Activated T-helper 1 cell treated with anti-CD3 and anti-CD28 coated beads, Interleukin-12 subunit alpha, Interleukin-12 subunit beta, Interleukin-2, Interleukin-4 antibody, amounts not matched to agents 30 ng/mL and 10 ng/mL and 1 ng/mL, durations not matched to agents 14 hours and 24 hours and 36 hours (primary cell): ENCODE measurements around the gene PFDN1. TPM values are rescaled to one million over a fixed set of nuclear protein-coding genes. Genes with fewer than 3 reads are reported as not detected.
A peak's percentile ranks its signal among the peaks of the same experiment; 100 is the strongest.

ENCODE experiments used
- DNase-seq: peaks from one replicate; pipeline ENCODE4 v3.0.0; 2021; ENCODE audit warnings: low spot score
- H3K27ac Mint-ChIP-seq: one replicate; pipeline ENCODE4 v1.8.0; 2021; ENCODE audit warnings: mild to moderate bottlenecking, mixed read lengths
- H3K27me3 Mint-ChIP-seq: one replicate; pipeline ENCODE4 v1.8.0; 2022; ENCODE audit warnings: mild to moderate bottlenecking, moderate library complexity, mixed read lengths; ENCODE audit not compliant: insufficient read depth
- H3K36me3 Mint-ChIP-seq: one replicate; pipeline ENCODE4 v1.8.0; 2021; ENCODE audit warnings: low read depth, mixed read lengths
- H3K4me1 Mint-ChIP-seq: one replicate; pipeline ENCODE4 v1.8.0; 2021; ENCODE audit warnings: low read depth, mixed read lengths
- H3K4me3 Mint-ChIP-seq: one replicate; pipeline ENCODE4 v1.8.0; 2021; ENCODE audit warnings: mild to moderate bottlenecking, moderate library complexity, mixed read lengths
- H3K9me3 Mint-ChIP-seq: one replicate; pipeline ENCODE4 v1.8.0; 2021; ENCODE audit warnings: mixed read lengths
- intact Hi-C: fragments of 100-400 bp; cut with micrococcal nuclease; formaldehyde crosslinking; loops from one replicate; pipeline ENCODE4 v1.15.1; 2024
- total RNA-seq: library from RNA; stranded (reverse); gene quantifications from 2 replicates; pipeline ENCODE4 v1.2.3, GENCODE V29; 2022

Gene PFDN1
- total RNA-seq, 1 donor from 2014 or later = 60.6 TPM

- H3K36me3 Mint-ChIP-seq = no peaks in the 10 kb centered on the region
- DNase-seq = no peak
- H3K4me1 Mint-ChIP-seq = peaks cover 19% of the 10 kb centered on the region
- no peak overlapping the region for H3K27ac Mint-ChIP-seq
- H3K4me3 Mint-ChIP-seq = no peak overlapping the region
- H3K27me3 Mint-ChIP-seq = peaks cover 5% of the 10 kb centered on the region
- intact Hi-C loops = no loop called here
- H3K9me3 Mint-ChIP-seq = no peaks in the 10 kb centered on the region
Observed at GRCh38 chr5:140324041-140324600, 21.2 kb upstream of the PFDN1 start.

DNA sequence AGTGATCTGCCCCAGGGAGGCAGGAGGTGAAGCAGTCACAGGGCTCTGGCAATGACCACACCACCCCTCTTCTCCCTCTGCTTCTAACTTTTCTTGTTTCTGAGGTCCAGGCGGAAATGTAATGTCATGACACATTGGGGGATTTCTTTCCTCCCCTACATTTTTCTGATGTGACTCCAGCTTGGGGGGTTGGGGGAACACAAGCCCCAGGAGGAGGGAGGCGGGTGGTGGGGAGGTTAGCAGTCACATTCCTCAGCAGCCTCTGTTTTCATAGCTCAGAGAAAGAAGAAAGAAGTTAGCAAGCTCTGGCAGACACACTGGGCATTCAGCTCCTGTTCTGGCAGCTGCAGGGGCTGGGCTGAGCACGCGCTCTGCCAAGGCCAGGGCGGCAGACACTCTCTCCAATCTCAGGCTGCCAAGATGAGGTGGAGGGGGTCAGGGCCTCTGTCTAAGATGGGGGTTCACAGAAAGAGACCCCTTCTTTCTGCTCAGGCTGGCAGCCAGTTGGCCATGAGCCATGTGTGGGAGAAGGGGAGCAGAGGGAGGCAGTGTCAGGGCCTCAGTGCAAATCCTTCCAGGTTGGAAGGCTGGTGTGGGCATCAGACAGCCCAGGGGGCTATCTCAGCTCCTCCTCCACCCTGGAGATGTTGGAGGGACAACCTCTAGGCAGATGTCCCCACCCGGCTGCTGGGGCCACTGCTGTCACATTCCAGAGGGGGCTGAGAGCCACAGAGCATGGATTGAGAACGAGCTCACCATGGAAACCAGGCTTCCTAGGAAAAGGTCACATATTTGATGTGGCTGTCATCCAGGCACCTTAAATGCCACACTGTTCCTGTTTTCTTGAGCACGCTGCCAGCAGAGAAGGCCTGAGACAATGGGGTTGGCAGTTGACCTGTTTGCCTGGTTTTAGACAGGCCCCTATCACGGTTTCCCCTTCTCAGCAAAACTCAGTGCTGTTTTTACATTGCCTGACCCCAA is 20.1 kb upstream of the PFDN1 start:
- no peak overlapping the region for H3K4me3 Mint-ChIP-seq
- no peak for DNase-seq
- no peak overlapping the region for H3K27ac Mint-ChIP-seq
- no peaks in the 10 kb centered on the region for H3K9me3 Mint-ChIP-seq
- peaks cover 19% of the 10 kb centered on the region for H3K4me1 Mint-ChIP-seq
- H3K36me3 Mint-ChIP-seq = no peaks in the 10 kb centered on the region
- intact Hi-C loops = no loop called here
- H3K27me3 Mint-ChIP-seq = peaks cover 5% of the 10 kb centered on the region

DNA sequence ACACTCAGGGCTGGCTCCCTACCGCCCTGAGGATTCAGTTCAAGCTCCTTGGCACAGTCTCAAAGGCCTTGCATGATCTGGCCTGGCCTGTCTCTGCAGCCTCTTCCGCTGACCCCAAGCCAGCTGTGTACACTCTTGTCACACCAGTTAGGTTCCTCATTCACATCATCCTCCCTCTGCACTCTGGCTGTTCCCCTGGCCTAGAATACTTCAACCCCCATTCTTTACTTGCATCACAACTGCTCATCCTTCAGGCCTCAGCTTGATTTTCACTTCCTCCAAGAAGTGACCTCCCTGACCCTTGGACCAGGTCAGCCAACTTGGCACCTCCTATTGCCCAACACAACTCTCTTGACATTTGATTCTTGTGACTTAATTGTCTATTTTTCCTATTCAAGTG is 18.9 kb upstream of the PFDN1 start:
- H3K36me3 Mint-ChIP-seq = no peaks in the 10 kb centered on the region
- peaks cover 19% of the 10 kb centered on the region for H3K4me1 Mint-ChIP-seq
- intact Hi-C loops = no loop called here
- peaks cover 2% of the 10 kb centered on the region for H3K27me3 Mint-ChIP-seq
- no peak for DNase-seq
- no peaks in the 10 kb centered on the region for H3K9me3 Mint-ChIP-seq
- no peak overlapping the region for H3K4me3 Mint-ChIP-seq
- no peak overlapping the region for H3K27ac Mint-ChIP-seq

- intact Hi-C loops = no loop called here
- Mint-ChIP-seq H3K4me3 (no peak overlapping the region), H3K27ac (peak overlapping the region; percentile 12), H3K9me3 (no peaks in the 10 kb centered on the region), H3K4me1 (peaks cover 9% of the 10 kb centered on the region), H3K36me3 (no peaks in the 10 kb centered on the region), H3K27me3 (peaks cover 1% of the 10 kb centered on the region)
- no peak for DNase-seq
Observed at GRCh38 chr5:140319833-140320232, 16.9 kb upstream of the PFDN1 start.

DNA sequence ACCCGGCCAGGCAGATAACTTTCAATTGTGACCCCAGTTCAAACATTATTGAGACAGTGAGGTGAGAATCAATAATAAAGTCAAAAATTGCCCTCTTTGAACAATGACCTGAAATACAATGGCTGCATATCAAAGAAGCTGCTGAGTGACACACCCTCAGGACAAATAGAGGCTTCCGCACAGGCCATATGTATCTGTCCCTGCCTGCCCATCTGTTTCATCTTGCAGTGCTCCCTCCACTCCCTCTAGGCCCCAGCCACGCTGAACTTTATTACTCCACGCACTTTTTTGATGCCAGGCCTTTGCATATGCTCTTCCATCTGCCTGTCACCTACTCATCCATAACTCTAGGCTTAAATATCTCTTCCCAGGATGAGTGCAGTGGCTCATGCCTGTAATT is 15.9 kb upstream of the PFDN1 start:
- H3K4me1 Mint-ChIP-seq = no peaks in the 10 kb centered on the region
- intact Hi-C loops = no loop called here
- DNase-seq = no peak
- H3K27me3 Mint-ChIP-seq = no peaks in the 10 kb centered on the region
- no peak overlapping the region for H3K4me3 Mint-ChIP-seq
- H3K9me3 Mint-ChIP-seq = no peaks in the 10 kb centered on the region
- H3K36me3 Mint-ChIP-seq = no peaks in the 10 kb centered on the region
- no peak overlapping the region for H3K27ac Mint-ChIP-seq

DNA sequence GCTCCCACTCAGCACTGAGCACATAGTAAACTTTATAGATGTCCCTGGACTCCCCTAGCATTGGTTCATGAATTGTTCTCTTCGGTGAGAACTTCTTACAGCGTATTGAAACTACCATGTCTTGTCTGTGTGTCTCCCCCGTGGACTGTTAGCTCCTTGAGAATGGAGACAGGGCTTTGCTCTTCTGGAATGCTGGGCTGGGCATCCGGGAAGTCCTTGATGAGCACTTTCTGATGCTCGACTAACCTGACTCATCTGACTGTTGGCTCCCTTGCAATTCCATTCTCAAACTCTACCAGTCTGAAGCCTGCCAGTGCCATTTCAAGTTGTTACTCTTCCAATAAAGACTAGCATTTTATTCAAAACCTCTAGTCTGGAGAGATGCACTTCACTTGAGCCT is 15.0 kb upstream of the PFDN1 start:
- intact Hi-C loops = no loop called here
- Mint-ChIP-seq H3K27ac (no peak overlapping the region), H3K9me3 (no peaks in the 10 kb centered on the region), H3K27me3 (no peaks in the 10 kb centered on the region), H3K36me3 (no peaks in the 10 kb centered on the region), H3K4me3 (no peak overlapping the region), H3K4me1 (peaks cover 2% of the 10 kb centered on the region)
- no peak for DNase-seq

- DNase-seq = no peak
- H3K27me3 Mint-ChIP-seq = peaks cover 3% of the 10 kb centered on the region
- intact Hi-C loops = no loop called here
- H3K9me3 Mint-ChIP-seq = no peaks in the 10 kb centered on the region
- H3K4me1 Mint-ChIP-seq = peaks cover 16% of the 10 kb centered on the region
- no peak overlapping the region for H3K4me3 Mint-ChIP-seq
- H3K27ac Mint-ChIP-seq = no peak overlapping the region
- no peaks in the 10 kb centered on the region for H3K36me3 Mint-ChIP-seq
Observed at GRCh38 chr5:140312791-140313189, 9.9 kb upstream of the PFDN1 start.

GRCh38 chr5:140312067-140312790 is 9.3 kb upstream of the PFDN1 start:
- no peaks in the 10 kb centered on the region for H3K36me3 Mint-ChIP-seq
- H3K27ac Mint-ChIP-seq = peak overlapping the region; percentile 42

GRCh38 chr5:140311011-140311467 is 8.1 kb upstream of the PFDN1 start:
- Mint-ChIP-seq H3K4me1 (peaks cover 16% of the 10 kb centered on the region), H3K36me3 (no peaks in the 10 kb centered on the region), H3K27me3 (peaks cover 3% of the 10 kb centered on the region), H3K9me3 (no peaks in the 10 kb centered on the region), H3K27ac (no peak overlapping the region), H3K4me3 (no peak overlapping the region)
- intact Hi-C loops = no loop called here
- DNase-seq = no peak

More at GRCh38 chr5:140312067-140312790, 9.3 kb upstream of the PFDN1 start:
- H3K27me3 Mint-ChIP-seq = peaks cover 3% of the 10 kb centered on the region
- H3K9me3 Mint-ChIP-seq = no peaks in the 10 kb centered on the region
- peaks cover 16% of the 10 kb centered on the region for H3K4me1 Mint-ChIP-seq
- no peak for DNase-seq
- intact Hi-C loops = no loop called here
- no peak overlapping the region for H3K4me3 Mint-ChIP-seq

- Mint-ChIP-seq H3K4me3 (no peak overlapping the region), H3K9me3 (no peaks in the 10 kb centered on the region), H3K4me1 (peaks cover 16% of the 10 kb centered on the region), H3K36me3 (no peaks in the 10 kb centered on the region), H3K27me3 (peaks cover 3% of the 10 kb centered on the region), H3K27ac (no peak overlapping the region)
- no peak for DNase-seq
- intact Hi-C loops = no loop called here
Observed at GRCh38 chr5:140310434-140310833, 7.5 kb upstream of the PFDN1 start.

GRCh38 chr5:140309706-140310249 is 6.9 kb upstream of the PFDN1 start:
- DNase-seq = no peak
- Mint-ChIP-seq H3K27me3 (peaks cover 3% of the 10 kb centered on the region), H3K36me3 (no peaks in the 10 kb centered on the region), H3K4me3 (no peak overlapping the region), H3K27ac (no peak overlapping the region), H3K4me1 (peaks cover 16% of the 10 kb centered on the region), H3K9me3 (no peaks in the 10 kb centered on the region)
- intact Hi-C loops = no loop called here

DNA sequence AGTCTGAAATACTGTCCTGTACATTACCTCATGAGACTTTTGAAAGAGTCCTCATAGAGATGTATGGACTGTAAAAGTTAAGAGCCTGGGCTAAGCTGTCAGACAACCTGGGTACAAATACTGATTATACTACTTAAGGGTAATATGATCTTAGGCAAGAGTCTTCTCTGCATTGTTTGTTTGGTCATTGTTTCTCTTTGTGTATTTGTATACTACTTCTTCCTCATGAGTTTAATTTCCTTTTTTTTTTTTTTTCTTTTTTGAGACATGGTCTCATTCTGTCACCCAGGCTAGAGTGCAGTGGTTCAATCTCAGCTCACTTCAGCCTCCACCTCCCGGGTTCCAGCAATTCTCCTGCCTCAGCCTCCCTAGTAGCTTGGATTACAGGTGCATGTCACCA is 2.6 kb upstream of the PFDN1 start:
- Mint-ChIP-seq H3K4me3 (no peak overlapping the region), H3K27me3 (no peaks in the 10 kb centered on the region), H3K4me1 (peaks cover 28% of the 10 kb centered on the region), H3K27ac (no peak overlapping the region), H3K36me3 (peaks cover 2% of the 10 kb centered on the region), H3K9me3 (no peaks in the 10 kb centered on the region)
- no peak for DNase-seq
- intact Hi-C loops = no loop called here
